ENCODE results near the gene LRRC4B. TPM values are rescaled to one million over a fixed set of nuclear protein-coding genes. Genes with fewer than 3 reads are reported as not detected.
"Not testable (repeated sequence)": the region's sequence is repeated elsewhere in the genome, so short reads cannot be mapped to it uniquely, and the experiment has no call there.

Gene LRRC4B, protein sequence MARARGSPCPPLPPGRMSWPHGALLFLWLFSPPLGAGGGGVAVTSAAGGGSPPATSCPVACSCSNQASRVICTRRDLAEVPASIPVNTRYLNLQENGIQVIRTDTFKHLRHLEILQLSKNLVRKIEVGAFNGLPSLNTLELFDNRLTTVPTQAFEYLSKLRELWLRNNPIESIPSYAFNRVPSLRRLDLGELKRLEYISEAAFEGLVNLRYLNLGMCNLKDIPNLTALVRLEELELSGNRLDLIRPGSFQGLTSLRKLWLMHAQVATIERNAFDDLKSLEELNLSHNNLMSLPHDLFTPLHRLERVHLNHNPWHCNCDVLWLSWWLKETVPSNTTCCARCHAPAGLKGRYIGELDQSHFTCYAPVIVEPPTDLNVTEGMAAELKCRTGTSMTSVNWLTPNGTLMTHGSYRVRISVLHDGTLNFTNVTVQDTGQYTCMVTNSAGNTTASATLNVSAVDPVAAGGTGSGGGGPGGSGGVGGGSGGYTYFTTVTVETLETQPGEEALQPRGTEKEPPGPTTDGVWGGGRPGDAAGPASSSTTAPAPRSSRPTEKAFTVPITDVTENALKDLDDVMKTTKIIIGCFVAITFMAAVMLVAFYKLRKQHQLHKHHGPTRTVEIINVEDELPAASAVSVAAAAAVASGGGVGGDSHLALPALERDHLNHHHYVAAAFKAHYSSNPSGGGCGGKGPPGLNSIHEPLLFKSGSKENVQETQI
- total RNA-seq (2014; rRNA removed; shearing (Covaris generic)), result not detected in 2 replicates

DNA sequence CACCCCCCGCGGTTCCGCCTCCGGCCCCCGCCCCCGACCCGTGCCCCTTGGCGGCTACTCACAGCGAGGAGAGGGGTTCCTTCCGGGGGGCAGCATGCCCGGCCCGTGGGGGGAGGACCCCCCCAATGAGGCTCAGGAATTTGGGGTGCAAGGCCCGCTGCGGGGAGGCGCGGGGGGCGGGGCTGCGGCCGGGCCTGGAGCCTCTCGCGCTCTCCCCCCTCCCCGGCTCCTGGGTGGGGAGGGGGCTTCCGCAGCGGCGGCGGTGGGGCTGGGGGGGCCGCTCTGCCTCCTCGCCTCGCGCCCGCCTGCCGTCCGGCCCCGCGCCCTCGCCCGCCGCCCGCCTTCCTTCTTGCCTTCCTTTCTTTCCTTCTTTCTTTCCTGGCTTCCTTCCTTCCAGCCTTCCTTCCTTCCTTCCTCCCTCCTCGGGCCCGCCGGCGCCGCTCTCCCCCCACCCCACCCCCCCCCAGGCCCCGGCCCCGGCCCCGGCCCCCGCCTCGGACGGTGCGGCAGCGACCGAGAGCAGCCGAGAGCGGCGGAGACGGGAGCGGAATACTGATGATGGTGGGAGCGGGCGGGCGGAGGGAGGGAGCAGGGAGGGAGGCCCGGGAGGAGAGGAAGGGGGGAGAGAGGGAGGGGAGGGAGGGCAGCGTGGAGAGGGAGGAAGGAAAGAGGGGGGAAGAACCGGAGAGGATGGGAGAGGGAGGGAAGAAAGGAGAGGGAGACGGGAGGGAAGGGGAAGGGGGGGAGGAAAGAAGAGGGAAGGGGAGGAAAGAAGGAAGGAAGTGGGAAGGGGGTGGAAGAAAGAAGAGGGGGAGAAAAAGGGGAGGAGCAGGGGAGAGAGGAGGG is at the start of gene LRRC4B:
Gene LRRC4B (minus strand): TSS at position 554 of the 846 bp plus-strand sequence. CDS start 19,597 bp downstream, outside the sequence.
- no peak for DNase-seq (ENCODE audit: low read depth)

DNA sequence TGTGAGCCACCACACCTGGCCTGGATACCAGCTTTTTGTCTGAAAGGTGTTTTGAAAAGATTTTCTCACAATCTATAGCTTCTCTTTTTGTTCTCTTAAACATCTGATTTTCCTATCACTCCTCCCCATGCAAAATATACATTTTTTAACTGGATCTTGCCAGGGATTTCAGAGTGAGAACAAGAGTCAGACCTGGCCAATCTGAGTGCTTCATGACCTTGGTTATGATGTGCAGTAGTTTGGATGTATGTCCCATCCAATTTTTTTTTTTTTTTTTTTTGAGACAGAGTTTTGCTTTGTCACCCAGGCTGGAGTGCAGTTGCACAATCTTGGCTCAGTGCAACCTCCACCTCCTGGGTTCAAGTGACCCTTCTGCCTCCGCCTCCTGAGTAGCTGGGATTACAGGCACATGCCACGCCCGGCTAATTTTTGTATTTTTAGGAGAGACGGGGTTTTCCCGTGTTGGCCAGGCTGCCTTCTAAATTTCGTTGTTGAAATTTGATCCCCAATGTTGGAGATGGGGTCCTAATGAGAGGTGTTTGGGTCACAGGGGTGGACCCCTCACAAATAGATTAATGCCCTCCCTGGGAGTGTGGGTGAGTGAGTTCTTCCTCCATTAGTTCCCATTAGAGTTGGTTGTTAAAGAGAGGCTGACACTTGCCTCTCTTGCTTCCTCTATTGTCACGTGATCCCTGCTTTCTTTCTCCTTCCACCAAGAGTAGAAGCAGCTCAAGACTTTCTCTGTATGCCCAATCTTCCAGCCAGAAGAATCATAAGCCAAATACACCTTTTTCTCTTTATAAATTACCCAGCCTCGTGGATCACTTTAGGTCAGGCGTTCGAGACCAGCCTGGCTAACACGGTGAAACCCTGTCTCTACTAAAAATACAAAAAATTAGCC is 44.5 kb upstream of the LRRC4B start:
- not testable (repeated sequence) for DNase-seq (ENCODE audit: low read depth)

DNA sequence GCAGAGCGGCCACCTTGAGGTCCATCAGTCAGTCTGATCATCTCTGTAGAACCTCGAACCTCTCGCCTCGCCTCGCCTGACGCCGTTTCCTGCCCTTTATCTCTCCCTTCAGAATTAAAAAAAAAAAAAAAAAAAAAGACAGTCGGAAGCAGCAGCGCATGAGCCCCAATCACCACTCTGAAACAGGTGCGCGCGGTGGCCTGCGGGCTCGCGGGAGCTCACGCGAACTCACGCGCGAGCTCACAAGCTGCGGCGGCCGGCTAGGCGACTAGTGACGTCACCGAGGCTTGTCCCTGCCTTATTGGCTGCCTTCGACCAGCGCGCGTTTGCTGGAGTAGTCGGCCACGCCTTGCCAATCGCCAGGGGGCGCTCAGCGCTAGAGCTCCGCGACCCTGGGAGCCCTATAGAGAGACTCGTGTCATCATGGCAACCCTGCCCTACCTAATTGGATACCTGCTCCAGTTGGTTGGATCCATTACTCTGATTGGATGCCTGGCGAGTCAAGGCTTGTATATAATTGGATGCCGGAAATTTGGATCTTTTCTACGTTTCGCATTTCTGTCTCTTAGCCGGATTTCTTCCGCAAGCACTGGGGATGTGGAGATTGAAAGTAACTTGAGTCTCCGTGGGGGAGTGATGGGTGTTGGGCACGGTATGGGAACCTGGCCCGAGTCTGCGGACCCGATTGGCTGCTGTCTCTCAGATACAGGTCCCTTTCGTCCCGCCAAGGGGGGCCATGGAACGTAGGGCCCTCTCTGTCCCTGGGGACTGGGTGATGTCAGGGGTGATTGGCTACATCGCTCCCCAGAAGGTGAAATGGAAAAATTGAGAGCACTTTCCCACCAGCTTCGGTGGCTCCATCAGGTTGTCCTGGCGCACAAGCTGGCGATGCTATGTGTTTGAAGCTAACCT is 39.9 kb upstream of the LRRC4B start:
- peak; percentile 82 for DNase-seq (ENCODE audit: low read depth)

DNA sequence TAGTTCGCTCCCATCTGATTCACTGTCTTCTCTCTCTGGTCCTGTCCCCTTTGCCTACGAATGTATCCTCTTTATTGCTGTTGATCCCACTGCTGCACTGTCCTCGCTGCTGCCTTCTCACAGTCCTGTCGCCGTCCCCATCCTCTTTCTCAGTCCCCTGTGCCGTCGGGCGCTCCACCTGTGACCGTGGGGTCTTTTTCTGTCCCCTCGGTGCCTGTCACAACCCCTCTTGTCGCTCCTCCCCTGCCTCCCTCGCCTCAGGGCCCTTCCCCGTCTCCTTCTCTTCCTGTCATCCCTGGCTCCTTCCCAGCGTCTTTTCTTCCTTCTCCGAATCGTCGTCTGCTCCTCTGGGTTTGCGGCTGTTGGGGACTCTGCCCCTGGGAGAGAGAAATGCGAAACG is 39.2 kb upstream of the LRRC4B start:
- DNase-seq (ENCODE audit: low read depth), result no peak

DNA sequence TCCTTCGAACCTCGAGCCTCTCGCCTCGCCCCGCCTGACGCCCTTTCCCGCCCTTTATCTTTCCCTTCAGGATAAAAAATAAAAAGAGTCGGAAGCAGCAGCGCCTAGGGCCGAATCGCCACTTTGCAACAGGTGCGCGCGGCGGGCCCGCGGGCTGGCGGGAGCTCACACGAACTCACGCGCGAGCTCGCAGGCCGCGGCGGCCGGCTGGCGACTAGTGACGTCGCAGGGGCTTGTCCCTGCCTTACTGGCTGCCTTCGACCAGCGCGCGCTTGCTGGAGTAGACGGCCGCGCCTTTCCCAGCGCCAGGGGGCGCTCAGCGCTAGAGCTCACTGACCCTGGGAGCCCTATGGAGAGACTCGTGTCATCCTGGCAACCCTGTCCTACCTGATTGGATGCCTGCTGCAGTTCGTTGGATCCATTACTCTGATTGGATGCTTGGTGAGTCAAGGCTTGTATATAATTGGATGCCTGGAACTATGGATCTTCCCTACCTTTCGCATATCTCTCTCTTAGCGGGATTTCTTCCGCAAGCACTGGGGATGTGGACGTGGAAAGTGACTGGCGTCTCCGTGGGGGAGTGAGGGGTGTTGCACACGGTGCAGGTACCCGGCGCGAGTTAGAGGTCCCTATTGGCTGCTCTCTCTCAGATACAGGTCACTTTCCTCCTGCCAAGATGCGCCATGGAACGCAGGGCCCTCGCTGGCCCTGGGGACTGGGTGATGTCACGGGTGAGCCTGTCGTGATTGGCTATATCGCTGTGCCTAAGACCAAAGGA is 38.0 kb upstream of the LRRC4B start:
- DNase-seq (ENCODE audit: low read depth), result not testable (repeated sequence)

DNA sequence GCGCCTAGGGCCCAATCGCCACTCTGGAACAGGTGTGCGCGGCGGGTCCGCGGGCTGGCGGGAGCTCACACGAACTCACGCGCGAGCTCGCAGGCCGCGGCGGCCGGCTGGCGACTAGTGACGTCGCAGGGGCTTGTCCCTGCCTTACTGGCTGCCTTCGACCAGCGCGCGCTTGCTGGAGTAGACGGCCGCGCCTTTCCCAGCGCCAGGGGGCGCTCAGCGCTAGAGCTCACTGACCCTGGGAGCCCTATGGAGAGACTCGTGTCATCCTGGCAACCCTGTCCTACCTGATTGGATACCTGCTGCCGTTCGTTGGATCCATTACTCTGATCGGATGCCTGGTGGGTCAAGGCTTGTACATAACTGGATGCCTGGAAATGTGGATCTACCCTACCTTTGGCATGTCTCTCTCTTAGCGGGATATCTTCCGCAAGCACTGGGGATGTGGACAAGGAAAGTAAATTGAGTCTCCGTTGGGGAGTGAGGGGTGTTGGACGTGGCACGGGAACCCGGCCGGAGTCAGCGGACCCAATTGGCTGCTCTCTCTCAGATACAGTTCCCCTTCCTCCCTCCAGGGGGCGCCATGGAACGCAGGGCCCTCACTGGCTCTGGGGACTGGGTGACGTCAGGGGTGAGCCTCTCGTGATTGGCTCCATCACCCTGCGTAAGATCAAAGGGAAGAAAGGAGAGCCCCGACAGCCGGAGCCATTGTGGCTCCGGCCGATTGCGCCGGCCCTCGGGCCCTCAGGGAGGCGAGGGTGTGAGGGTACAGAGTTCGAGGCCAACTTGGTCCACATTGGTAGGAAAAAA is 36.2 kb upstream of the LRRC4B start:
- not testable (repeated sequence) for DNase-seq (ENCODE audit: low read depth)

DNA sequence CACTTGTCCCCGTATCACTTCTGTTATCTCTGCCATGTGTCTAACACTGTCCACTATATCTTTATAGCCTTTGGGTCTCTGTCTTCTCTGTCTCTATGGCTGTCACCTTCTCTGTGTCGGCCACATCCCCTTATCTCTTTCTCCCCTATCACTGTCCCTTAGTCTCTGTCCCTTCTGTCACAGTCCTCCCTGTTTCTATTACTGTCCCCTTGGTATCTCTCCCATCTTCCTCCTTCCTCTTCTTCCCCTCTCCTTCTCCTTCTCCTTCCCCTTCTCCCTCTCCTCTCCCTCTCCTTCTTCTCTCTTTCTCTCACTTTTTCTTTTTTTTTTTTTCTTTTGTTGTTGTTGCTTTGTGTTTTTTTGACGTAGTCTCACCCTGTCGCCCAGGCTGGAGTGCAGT is 34.7 kb upstream of the LRRC4B start:
- DNase-seq (ENCODE audit: low read depth), result no peak

DNA sequence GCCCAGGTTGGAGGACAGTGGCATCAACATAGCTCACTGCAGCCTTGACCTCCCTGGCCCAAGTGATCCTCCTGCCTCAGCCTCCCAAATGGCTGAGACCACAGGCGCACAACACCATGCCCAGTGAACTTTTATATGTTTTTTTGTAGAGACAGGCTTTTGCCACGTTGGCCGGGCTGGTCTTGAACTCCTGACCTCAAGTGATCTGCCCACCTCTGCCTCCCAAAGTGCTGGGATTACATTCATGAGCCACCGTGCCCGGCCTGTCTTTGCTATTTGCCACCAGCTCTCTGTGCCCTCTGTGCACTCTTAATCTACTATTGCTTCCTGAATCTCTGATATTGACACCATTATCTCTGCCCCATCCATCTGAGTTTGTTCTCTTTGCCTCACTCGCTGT is 34.3 kb upstream of the LRRC4B start:
- DNase-seq (ENCODE audit: low read depth), result no peak

DNA sequence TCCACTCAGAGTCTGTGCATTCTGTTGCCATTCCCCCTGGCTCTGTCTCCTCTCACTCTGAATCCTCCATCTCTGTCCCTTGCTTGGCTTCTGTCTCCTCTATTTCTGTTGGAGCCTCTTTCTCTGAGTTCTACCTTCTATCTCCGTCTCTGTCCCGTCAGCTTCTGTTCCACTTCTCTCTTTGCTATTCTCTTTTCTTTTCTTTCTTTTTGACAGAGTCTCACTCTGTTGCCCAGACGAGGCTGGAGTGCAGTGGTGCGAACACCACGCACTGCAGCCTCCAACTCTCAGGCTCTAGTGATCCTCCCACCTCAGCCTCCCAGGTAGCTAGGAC is 33.8 kb upstream of the LRRC4B start:
- no peak for DNase-seq (ENCODE audit: low read depth)

DNA sequence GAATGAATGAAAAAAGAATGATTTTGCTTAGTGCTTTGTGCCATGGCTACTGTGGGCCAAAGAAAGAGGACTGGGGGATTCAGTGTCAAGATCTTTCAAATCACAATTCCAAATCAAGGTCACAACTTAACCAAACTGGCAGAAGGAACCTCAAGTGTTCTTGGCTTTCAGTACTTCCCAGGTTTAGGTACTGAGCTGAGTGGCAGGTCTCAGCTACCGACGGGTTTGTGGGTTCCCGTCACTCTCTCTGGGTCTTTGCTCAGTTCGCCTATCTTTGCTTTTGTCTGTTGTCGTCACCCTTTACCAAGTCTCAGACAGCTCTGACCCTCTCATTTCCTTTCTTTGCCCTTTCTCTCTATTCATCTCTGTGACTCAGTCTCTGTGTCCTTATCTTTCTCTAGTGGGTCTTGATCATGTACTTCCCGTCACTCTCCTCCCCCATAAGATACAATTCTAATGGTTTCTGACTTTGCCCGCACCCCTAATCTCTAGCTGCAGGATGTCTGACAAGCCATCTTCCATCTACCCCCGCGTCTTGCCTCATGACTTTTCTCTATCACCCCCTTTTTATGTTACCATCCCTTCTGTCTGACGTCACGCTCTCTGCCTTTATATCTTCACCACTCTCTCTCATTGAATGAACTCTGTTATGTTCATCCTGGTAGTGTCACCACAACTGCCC is 33.3 kb upstream of the LRRC4B start:
- DNase-seq (ENCODE audit: low read depth), result no peak

DNA sequence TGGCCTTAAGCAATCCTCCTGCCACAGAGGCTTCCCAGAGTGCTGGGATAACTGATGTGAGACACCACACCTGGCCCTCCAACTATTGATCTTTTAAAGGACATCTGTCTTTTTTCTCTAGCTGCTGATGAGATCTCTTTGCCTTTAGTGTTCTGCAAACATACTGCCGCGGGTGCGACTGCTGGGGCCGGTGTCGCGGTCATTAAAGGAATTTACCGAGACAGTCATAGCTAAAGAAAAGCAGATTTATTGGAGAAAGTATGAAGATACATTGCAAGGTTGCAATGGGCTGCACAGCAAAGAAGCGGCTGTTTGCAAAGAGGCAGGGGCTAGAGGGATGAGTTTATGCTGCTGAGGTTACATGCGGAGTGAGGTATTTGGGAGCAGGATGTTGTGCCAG is 31.2 kb upstream of the LRRC4B start:
- DNase-seq (ENCODE audit: low read depth), result no peak

DNA sequence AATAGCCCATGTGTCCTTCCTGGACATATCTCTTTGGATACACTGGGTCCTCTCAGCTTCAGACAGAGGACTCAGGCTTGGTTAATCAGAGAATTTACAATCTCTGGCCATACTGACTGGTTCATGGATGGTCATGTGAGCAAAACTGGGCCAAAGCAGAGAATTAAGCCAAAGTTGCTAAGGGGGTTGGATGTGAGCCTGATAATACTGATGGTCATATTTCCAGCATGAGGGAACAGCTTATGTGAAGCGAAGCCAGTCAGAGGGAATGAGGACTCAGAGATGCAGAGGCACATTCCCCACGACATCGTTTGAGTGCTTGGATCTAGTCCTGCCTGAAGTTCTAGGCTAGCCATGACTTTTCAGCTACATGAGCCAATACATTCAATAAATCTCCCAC is 22.0 kb upstream of the LRRC4B start:
- no peak for DNase-seq (ENCODE audit: low read depth)

DNA sequence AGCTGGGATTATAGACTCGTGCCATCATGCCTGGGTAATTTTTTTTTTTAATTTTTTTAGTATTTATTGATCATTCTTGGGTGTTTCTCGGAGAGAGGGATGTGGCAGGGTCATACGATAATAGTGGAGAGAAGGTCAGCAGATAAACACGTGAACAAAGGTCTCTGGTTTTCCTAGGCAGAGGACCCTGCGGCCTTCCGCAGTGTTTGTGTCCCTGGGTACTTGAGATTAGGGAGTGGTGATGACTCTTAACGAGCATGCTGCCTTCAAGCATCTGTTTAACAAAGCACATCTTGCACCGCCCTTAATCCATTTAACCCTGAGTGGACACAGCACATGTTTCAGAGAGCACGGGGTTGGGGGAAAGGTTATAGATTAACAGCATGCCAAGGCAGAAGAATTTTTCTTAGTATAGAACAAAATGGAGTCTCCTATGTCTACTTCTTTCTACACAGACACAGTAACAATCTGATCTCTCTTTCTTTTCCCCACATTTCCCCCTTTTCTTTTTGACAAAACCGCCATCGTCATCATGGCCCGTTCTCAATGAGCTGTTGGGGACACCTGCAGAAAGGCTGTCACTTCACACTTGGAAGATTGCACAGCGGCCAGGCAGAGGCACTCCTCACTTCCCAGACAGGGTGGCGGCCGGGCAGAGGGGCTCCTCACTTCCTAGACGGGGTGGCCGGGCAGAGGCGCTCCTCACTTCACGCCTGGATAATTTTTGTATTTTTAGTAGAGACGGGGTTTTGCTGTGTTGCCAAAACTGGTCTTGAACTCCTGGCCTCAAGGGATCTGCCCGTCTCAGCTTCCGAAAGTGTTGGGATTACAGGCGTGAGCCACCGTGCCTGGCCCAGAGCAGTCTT is 13.8 kb upstream of the LRRC4B start:
- not testable (repeated sequence) for DNase-seq (ENCODE audit: low read depth)

DNA sequence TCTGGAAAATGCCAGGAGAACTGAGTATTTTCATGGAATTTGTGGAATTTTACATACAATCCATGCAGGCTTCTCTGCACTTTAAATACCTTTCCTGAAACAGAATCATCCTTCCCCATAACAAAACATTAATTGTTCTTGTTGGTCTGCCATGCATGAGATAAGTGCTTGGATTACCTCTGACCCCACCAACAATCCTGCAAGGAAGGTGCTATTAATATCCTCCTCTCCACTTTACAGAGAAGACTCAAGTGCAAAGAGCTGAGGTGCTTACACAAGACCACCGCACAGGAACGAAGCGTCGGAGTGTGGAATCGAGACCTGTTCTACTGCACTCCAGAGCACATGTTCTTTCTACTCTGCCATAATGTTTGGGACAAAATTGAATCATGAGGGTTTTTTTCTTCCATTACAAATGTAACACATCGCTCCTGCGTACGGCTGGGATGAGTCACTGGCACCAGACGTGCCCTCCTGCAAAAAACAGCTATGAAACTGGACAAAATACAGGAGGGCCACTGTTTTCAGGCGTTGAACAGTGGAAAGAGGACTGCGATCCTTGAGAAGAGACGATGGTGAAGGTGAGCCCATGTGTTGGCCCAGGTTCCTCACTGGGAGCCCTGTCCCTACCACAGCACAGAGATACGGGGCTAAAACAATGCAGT is 12.9 kb upstream of the LRRC4B start:
- DNase-seq (ENCODE audit: low read depth), result no peak

DNA sequence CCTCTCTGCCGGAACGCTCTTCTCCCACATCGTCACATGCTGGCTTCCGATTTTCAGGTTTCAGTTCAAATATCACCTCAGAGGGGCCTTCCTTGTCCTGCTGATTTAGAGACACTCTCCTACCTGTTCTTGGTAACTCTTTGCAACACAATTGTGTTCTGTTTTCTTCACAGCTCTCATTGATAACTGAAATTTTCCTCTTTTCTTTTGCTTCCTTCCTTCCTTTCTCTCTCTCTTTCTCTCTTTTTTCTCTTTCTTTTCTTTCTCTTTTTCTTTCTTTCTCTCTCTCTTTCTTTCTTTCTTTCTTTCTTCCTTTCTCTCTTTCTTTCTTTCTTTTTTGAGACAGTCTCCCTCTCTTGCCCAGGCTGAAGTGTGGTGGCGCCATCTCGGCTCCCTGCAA is 12.0 kb upstream of the LRRC4B start:
- DNase-seq (ENCODE audit: low read depth), result no peak

DNA sequence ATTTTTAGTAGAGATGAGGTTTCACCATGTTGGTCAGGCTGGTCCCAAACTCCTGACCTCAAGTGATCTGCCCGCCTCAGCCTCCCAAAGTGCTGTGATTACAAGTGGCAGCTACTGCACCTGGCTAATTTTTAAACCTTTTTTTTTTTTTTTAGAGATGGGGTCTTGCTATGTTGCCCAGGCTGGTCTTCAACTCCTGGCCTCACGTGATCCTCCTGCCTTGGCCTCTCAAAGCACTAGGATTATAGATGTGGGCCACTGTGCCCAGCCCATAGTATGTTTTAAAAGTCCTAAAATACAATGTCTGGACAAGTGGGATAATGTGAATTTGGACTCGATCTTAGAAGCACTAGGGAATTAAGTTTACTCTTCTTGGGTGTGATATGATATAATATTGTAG is 8.5 kb upstream of the LRRC4B start:
- not testable (repeated sequence) for DNase-seq (ENCODE audit: low read depth)
